ENCODE measurements around the gene MAPK1.
"Not testable (repeated sequence)": the region's sequence is repeated elsewhere in the genome, so short reads cannot be mapped to it uniquely, and the experiment has no call there.

MAPK1 gene

DNA sequence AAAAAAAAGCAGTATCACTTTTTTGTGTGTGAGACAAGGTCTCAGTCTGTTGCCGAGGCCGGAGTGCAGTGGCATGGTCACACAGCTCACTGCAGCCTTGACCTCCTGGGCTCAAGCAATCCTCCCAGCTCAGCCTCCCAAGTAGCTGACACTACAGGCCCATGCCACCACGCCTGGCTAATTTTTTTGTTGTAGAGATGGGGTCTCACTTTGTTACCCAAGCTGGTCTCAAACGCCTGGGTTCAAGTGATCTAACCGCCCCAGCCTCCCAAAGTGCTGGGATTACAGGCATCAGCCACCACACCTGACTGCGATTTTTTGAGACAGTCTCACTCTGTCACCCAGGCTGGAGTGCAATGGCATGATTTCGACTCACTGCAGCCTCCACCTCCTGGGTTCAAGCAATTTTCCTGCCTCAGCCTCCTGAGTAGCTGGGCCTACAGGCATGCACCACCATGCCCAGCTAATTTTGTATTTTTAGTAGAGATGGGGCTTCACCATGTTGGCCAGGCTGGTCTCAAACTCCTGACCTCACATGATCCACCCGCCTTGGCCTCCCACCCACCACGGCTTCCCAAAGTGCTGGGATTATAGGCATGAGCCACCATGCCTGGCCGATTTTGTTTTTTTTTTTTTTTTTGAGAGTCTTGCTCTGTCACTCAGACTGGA is 147.1 kb downstream of the MAPK1 start:
- not testable (repeated sequence) for H3K4me3 ChIP-seq (ENCODE audit: extremely low read depth, insufficient read depth, low read length, poor library complexity, severe bottlenecking); H3K9me3 ChIP-seq (ENCODE audit: control insufficient read depth, low read length); H3K36me3 ChIP-seq (ENCODE audit: control insufficient read depth, insufficient read depth, low read length); H3K27ac ChIP-seq (ENCODE audit: low read depth, low read length, severe bottlenecking); H3K4me1 ChIP-seq (ENCODE audit: control insufficient read depth, insufficient read depth, low read length, poor library complexity, severe bottlenecking)
- 85 to 96% methylated on average over 8 to 9 of the region's 10 CpGs for WGBS, 2 experiments (ENCODE audit: insufficient coverage in 2 of 2)

DNA sequence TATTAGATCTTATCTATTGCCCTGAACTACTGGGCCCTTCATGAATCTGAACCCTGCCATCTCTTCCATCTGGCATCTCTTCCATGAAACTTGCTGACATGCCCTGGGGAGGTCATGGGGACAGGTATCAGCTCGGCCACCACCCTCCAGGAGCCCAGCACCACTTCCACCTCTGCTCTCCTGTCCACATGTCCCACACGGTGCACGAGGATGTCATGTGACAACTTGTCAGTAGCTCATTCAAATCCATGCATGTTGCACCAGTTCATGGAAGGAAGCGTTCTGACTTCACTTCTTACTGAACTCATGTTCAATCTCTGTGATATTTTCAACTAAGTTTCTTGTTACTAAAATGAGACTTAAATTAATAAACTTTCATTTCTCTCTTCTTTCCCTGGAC is 148.4 kb downstream of the MAPK1 start:
- Histone ChIP-seq H3K4me1 (ENCODE audit: control insufficient read depth, insufficient read depth, low read length, poor library complexity, severe bottlenecking) (peaks cover 5% of the 10 kb centered on the region), H3K9me3 (ENCODE audit: control insufficient read depth, low read length) (no peaks in the 10 kb centered on the region), H3K36me3 (ENCODE audit: control insufficient read depth, insufficient read depth, low read length) (no peaks in the 10 kb centered on the region), H3K27ac (ENCODE audit: low read depth, low read length, severe bottlenecking) (no peak overlapping the region), H3K4me3 (ENCODE audit: extremely low read depth, insufficient read depth, low read length, poor library complexity, severe bottlenecking) (no peak overlapping the region)
- WGBS, 2 experiments (ENCODE audit: insufficient coverage in 2 of 2), result 80 to 90% methylated on average over 3 to 4 of the region's 4 CpGs

DNA sequence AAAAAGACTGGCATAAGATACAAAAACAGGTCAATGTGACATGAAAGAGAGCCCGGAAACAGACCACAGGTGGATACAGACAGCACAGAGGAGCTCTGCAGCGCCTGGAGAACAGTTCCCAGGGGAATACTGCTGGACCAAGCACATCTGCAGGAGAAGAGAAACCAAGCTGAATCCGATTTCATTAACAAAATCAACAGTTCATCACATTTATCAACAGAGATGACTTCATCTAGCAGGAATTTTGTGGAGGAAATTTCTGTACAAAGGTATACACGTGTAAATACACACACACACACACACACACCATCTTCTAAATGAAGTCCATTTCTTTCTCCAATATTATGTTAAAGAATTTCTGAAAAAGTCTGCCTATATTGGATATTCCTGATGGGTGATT is 148.9 kb downstream of the MAPK1 start:
- H3K36me3 ChIP-seq (ENCODE audit: control insufficient read depth, insufficient read depth, low read length), result no peaks in the 10 kb centered on the region
- peaks cover 5% of the 10 kb centered on the region for H3K4me1 ChIP-seq (ENCODE audit: control insufficient read depth, insufficient read depth, low read length, poor library complexity, severe bottlenecking)
- WGBS, 2 experiments (ENCODE audit: insufficient coverage in 2 of 2), result 92 to 100% methylated on average over 2 of the region's 4 CpGs
- H3K4me3 ChIP-seq (ENCODE audit: extremely low read depth, insufficient read depth, low read length, poor library complexity, severe bottlenecking), result no peak overlapping the region
- no peak overlapping the region for H3K27ac ChIP-seq (ENCODE audit: low read depth, low read length, severe bottlenecking)
- H3K9me3 ChIP-seq (ENCODE audit: control insufficient read depth, low read length), result no peaks in the 10 kb centered on the region

DNA sequence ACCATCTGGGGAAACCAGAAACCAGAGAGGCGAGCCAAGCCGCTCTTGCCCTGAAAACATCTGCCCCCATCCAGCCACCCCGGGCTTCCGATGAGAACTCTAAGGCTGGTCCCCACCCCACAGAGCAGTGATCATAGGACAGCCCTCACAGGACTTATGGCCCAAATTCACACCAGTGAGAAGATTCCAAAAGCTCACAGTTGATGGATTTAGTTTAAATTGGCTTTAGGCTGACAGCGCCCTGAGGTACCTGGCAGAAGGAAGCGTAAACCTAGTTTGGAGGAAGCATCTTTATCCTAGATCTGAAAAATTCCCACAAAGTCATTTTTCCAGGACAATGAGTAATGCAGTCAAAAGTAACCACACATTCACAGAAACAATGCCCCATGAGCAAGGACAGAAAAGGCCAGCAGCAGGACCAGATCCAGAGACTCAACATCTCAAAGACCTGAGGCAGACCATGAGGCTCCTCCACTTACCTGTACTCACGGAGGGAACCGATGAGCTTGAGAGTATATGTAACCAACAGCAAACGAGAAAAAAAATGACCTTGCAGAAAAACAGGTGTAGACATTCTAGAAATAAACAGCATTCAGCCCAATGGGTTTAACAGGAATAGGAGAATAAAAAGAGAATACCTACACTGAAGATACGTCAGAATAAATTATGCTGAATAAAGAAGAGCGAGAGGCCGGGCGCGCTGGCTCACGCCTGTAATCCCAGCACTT is 150.9 kb downstream of the MAPK1 start:
- H3K36me3 ChIP-seq (ENCODE audit: control insufficient read depth, insufficient read depth, low read length); H3K9me3 ChIP-seq (ENCODE audit: control insufficient read depth, low read length); H3K4me1 ChIP-seq (ENCODE audit: control insufficient read depth, insufficient read depth, low read length, poor library complexity, severe bottlenecking); H3K27ac ChIP-seq (ENCODE audit: low read depth, low read length, severe bottlenecking); H3K4me3 ChIP-seq (ENCODE audit: extremely low read depth, insufficient read depth, low read length, poor library complexity, severe bottlenecking): not testable (repeated sequence)
- 96 to 100% methylated on average over 5 to 7 of the region's 15 CpGs for WGBS, 2 experiments (ENCODE audit: insufficient coverage in 2 of 2)

DNA sequence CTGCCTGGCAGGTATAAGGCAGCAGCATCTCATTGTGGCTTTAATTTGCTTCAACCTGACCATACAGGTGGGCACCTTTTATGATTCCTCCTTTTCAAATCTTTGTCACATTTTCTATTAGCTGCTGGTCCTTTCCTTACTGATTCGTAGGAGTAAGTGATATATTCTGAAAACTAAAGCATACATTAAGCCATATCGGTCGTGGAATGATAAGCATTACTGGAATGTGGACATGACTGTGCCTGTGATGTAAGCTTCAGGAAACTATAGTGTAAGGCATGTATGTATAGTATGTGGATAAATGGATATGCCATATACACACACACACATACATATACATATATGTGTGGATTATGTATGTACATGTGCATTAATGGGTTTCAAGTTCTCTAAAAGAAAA is 152.7 kb downstream of the MAPK1 start:
- Histone ChIP-seq H3K36me3 (ENCODE audit: control insufficient read depth, insufficient read depth, low read length) (no peaks in the 10 kb centered on the region), H3K27ac (ENCODE audit: low read depth, low read length, severe bottlenecking) (no peak overlapping the region), H3K4me3 (ENCODE audit: extremely low read depth, insufficient read depth, low read length, poor library complexity, severe bottlenecking) (no peak overlapping the region), H3K9me3 (ENCODE audit: control insufficient read depth, low read length) (no peaks in the 10 kb centered on the region), H3K4me1 (ENCODE audit: control insufficient read depth, insufficient read depth, low read length, poor library complexity, severe bottlenecking) (peaks cover 8% of the 10 kb centered on the region)
- WGBS, 2 experiments (ENCODE audit: insufficient coverage in 2 of 2), result 100% methylated on average over 2 of the region's 3 CpGs; no CpG with 5 or more reads in 1 of the 2 experiments

DNA sequence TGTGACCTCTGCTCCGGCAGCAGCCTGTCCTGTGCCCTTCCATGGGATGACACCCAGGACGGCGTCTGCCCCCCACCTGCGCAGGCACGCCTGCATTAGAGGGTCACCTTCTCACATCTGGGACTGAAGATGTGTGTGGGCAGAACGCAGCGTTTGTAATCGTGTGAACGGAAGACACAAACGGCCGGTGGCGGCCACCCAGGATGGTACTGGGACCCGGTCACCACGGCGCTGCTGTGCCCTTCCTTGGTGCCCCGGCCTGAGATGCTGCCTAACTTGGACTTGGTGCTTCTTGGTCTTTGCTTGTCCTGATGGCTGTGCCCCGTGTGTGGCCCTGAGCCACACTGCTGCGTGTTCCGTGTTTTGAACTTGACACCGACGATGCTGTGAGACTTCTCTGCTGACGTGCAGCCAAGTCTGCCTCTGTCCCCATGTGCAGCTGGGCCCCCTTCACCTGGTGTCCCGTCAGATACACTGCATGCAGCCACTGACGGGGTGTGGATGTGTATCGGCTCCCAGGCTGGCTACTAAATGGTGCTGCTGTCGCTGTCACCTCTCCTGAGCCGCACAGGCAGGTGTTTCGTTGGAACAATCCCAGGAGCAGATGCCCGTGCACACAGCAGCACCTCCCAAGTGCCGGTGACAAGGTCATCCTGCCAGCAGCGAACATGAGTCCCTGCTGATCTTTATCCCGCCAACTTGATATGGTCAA is 153.2 kb downstream of the MAPK1 start:
- Histone ChIP-seq H3K36me3 (ENCODE audit: control insufficient read depth, insufficient read depth, low read length) (no peaks in the 10 kb centered on the region), H3K27ac (ENCODE audit: low read depth, low read length, severe bottlenecking) (peak overlapping the region; percentile 10), H3K4me3 (ENCODE audit: extremely low read depth, insufficient read depth, low read length, poor library complexity, severe bottlenecking) (no peak overlapping the region), H3K9me3 (ENCODE audit: control insufficient read depth, low read length) (no peaks in the 10 kb centered on the region), H3K4me1 (ENCODE audit: control insufficient read depth, insufficient read depth, low read length, poor library complexity, severe bottlenecking) (peaks cover 8% of the 10 kb centered on the region)
- WGBS, 2 experiments (ENCODE audit: insufficient coverage in 2 of 2), result 93 to 96% methylated on average over 28 to 31 of the region's 32 CpGs

DNA sequence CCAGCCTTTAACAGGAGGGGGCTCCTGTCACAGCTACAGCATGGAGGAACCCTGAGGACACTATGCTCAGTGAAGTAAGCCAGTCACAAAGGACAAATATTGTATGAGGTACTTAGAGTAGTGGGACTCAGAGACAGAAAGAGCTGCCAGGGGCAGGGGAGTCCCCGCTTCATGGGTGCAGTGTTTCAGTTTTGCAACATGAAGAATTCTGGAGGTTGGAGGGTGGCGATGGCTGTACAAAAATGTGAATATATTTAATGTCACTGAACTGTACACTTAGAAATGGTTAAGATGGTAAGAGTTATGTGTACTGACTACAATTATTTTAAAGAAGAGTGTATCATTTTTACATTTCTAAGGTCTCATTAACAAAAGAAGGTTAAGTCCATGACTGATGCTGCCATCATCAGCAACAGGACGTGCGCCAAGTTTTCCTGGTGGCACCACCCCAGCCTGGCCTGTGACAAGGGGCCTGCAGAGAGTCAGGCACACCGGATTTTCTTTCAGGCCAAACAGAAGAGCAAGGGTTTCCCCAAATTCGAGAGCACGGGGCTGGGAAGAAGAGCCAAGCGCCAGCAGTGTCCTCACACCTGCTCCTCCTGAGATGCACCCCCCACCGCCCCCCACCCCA is 153.9 kb downstream of the MAPK1 start:
- Histone ChIP-seq H3K36me3 (ENCODE audit: control insufficient read depth, insufficient read depth, low read length) (no peaks in the 10 kb centered on the region), H3K27ac (ENCODE audit: low read depth, low read length, severe bottlenecking) (peak overlapping the region; percentile 10)
- 83 to 96% methylated on average over 4 to 7 of the region's 9 CpGs for WGBS, 2 experiments (ENCODE audit: insufficient coverage in 2 of 2)

DNA sequence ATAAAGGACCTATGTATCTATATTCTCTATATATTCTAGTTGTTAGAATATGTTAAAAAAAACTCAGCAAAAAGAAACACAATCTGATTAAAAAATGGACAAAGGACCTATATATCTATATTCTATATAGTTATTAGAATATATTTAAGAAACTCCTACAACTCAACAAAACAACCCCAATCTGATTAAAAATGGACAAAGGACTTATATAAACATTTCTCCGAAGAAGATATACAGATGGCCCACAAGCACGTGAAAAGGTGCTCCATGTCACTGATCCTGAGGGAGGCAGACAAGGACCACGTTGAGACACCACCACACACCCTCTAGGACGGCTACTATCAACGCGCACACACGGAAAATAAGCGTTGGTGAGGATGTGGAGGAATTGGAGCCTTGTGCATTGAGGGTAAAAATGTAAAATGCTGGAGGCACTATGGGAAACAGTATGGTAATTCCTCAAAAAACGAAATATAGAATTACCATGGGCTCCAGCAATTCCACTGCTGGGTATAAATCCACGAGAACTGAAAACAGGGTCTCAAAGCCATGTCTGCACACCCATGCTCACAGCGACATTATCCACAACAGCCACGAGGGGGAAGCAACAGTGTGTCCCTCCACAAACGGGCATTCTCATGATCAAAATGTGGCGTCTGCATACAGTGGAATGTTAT is 154.6 kb downstream of the MAPK1 start:
- 32 to 53% methylated on average over 5 to 9 of the region's 14 CpGs for WGBS, 2 experiments (ENCODE audit: insufficient coverage in 2 of 2)
- Histone ChIP-seq H3K9me3 (ENCODE audit: control insufficient read depth, low read length) (no peaks in the 10 kb centered on the region), H3K27ac (ENCODE audit: low read depth, low read length, severe bottlenecking) (no peak overlapping the region), H3K36me3 (ENCODE audit: control insufficient read depth, insufficient read depth, low read length) (no peaks in the 10 kb centered on the region), H3K4me3 (ENCODE audit: extremely low read depth, insufficient read depth, low read length, poor library complexity, severe bottlenecking) (no peak overlapping the region), H3K4me1 (ENCODE audit: control insufficient read depth, insufficient read depth, low read length, poor library complexity, severe bottlenecking) (peaks cover 8% of the 10 kb centered on the region)

More for the DNA sequence above, 153.9 kb downstream of the MAPK1 start:
- Histone ChIP-seq H3K4me3 (ENCODE audit: extremely low read depth, insufficient read depth, low read length, poor library complexity, severe bottlenecking) (no peak overlapping the region), H3K4me1 (ENCODE audit: control insufficient read depth, insufficient read depth, low read length, poor library complexity, severe bottlenecking) (peaks cover 8% of the 10 kb centered on the region), H3K9me3 (ENCODE audit: control insufficient read depth, low read length) (no peaks in the 10 kb centered on the region)

DNA sequence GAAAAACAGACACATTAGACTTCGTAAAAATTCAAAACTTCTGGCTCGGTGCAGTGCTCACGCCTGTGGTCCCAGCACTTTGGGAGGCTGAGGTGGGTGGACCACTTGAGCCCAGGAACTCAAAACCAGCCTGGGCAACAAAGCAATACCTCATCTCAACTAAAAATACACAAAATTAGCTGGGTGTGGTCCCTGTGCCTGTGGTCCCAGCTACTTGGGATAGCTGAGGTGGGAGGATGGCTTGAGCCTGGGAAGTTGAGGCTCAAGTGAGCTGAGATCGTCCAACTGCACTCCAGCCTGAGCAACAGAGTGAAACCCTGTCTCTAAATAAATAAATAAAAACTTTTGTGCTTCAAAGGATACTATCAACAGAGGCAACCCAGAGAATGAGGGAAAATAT is 155.6 kb downstream of the MAPK1 start:
- no peaks in the 10 kb centered on the region for H3K9me3 ChIP-seq (ENCODE audit: control insufficient read depth, low read length)
- H3K4me3 ChIP-seq (ENCODE audit: extremely low read depth, insufficient read depth, low read length, poor library complexity, severe bottlenecking), result no peak overlapping the region
- no peaks in the 10 kb centered on the region for H3K36me3 ChIP-seq (ENCODE audit: control insufficient read depth, insufficient read depth, low read length)
- peaks cover 8% of the 10 kb centered on the region for H3K4me1 ChIP-seq (ENCODE audit: control insufficient read depth, insufficient read depth, low read length, poor library complexity, severe bottlenecking)
- WGBS, 2 experiments (ENCODE audit: insufficient coverage in 2 of 2), result 78 to 87% methylated on average over 3 of the region's 4 CpGs
- no peak overlapping the region for H3K27ac ChIP-seq (ENCODE audit: low read depth, low read length, severe bottlenecking)

DNA sequence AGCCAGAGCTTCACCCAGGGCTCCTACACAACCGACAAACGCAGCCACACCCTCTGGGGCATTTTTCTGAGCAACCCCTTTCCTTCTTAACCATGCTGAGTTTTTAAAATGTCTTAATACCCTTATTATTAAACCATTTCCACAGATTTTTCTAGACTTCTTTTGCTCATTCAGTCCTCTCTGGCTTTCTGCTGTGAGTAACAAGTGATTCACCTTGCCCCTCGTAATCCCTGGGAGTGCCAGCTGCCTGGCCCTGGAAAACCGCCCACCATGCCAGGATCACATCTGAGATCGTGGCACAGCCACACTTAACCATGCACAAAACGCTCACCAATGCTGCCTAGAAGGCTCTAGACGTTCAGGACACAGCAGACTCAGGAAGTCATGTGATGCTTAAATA is 157.3 kb downstream of the MAPK1 start:
- WGBS, 2 experiments (ENCODE audit: insufficient coverage in 2 of 2), result 83 to 94% methylated on average over 7 of the region's 7 CpGs
- H3K9me3 ChIP-seq (ENCODE audit: control insufficient read depth, low read length), result no peaks in the 10 kb centered on the region
- no peak overlapping the region for H3K4me3 ChIP-seq (ENCODE audit: extremely low read depth, insufficient read depth, low read length, poor library complexity, severe bottlenecking)
- H3K4me1 ChIP-seq (ENCODE audit: control insufficient read depth, insufficient read depth, low read length, poor library complexity, severe bottlenecking), result peaks cover 7% of the 10 kb centered on the region
- H3K36me3 ChIP-seq (ENCODE audit: control insufficient read depth, insufficient read depth, low read length), result no peaks in the 10 kb centered on the region
- H3K27ac ChIP-seq (ENCODE audit: low read depth, low read length, severe bottlenecking), result no peak overlapping the region

Measured in mesodermal cell (in vitro differentiated cells).